Prostate gland (tissue), 2 donors: ENCODE results near the gene SNED1. TPM values are rescaled to one million over a fixed set of nuclear protein-coding genes. Genes with fewer than 3 reads are reported as not detected.

Source experiments
- DNase-seq: peaks from one replicate; pipeline ENCODE4 v3.0.0-alpha.2; 2019; ENCODE audit warnings: low spot score
- H3K27ac ChIP-seq, 2 donors: fragments of 200-600 bp; sonication (generic); 2 replicates each; pipeline ENCODE4 v1.5.1; 2017 to 2019
- H3K27me3 ChIP-seq: fragments of 200-600 bp; sonication (generic); replicated peaks from 2 replicates; pipeline ENCODE4 v1.5.1; 2019; ENCODE audit not compliant: insufficient read depth
- H3K36me3 ChIP-seq, 2 donors: fragments of 200-600 bp; sonication (generic); 1 replicate in 1 of 2; 2 replicates in 1 of 2; pipeline versions ENCODE4 v1.5.1 to v1.8.1; 2017 to 2019
- H3K4me1 ChIP-seq: fragments of 200-600 bp; sonication (generic); replicated peaks from 2 replicates; pipeline ENCODE4 v1.5.1; 2019
- H3K4me3 ChIP-seq, 2 donors: fragments of 200-600 bp; sonication (generic); 2 replicates each; pipeline ENCODE4 v1.5.1; 2017 to 2019
- H3K9me3 ChIP-seq: fragments of 200-600 bp; sonication (generic); 2 replicates; pipeline ENCODE4 v1.5.1; 2017
- CTCF ChIP-seq, 4 experiments: fragments of 200-600 bp in 2 of 4; fragments of 450-650 bp in 2 of 4; sonication (generic) in 2 of 4; IDR thresholded peaks; 1 replicate in 3 of 4; 2 replicates in 1 of 4; pipeline ENCODE4 v1.5.1; 2016 to 2019; ENCODE audit warnings: antibody characterized with exemption in 4 of 4, mild to moderate bottlenecking in 2 of 4, moderate library complexity in 2 of 4
- POLR2A ChIP-seq: fragments of 450-650 bp; IDR thresholded peaks from one replicate; pipeline ENCODE4 v1.6.1; 2016; ENCODE audit warnings: antibody characterized with exemption, mild to moderate bottlenecking
- POLR2AphosphoS5 ChIP-seq: sonication (generic); formaldehyde crosslinking; IDR thresholded peaks from one replicate; pipeline ENCODE4 v1.6.1; 2017; ENCODE audit warnings: antibody characterized with exemption
- WGBS: methylation state at CpG from one replicate; pipeline ENCODE4 v1.1.5; 2018; 5-methylcytosine and 5-hydroxymethylcytosine counted together
- intact Hi-C: fragments of 100-400 bp; cut with DNase I; formaldehyde crosslinking; loops from one replicate; pipeline ENCODE4 v1.14.2; 2022
- total RNA-seq, 2 donors: library from RNA; depleted of rRNA; stranded (reverse); fragments of >200 nt; gene quantifications; one replicate each; pipeline ENCODE4 v1.1.0, GENCODE V29; 2016

Gene SNED1
- total RNA-seq, 2 donors from 2014 or later: 32.0 to 115 TPM

DNA sequence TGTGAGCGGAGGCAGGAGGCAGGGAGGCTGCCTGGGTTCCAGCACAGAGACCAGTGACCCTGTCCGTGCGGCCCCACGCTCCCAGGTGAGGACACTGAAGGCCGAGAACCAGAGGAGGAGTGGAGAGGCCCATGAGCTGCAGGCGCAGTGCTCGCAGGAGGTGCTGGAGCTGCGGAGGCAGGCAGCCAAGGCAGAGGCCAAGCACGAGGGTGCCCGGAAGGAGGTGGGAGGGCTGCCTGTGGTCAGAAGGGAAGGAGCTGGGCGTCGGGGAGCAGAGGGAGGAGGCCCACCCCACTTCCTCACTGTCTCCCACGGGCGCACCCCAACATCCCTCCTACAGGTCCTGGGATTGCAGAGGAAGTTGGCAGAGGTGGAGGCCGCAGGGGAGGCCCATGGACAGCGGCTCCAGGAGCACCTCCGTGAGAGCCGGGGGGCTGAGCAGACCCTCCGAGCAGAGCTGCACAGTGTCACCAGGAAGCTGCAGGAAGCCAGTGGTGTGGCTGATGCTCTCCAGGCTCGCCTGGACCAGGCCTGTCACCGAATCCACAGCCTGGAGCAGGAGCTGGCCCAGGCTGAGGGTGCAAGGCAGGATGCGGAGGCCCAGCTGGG lies 33.0 kb upstream of the SNED1 start:
- Histone ChIP-seq H3K4me1 (peaks cover 3% of the 10 kb centered on the region), H3K4me3 (no peak overlapping the region), H3K9me3 (no peaks in the 10 kb centered on the region), H3K36me3 (no peaks in the 10 kb centered on the region), H3K27me3 (no peaks in the 10 kb centered on the region), H3K27ac (no peak overlapping the region)
- whole genome bisulfite sequencing: 84% methylated on average over 22 of the region's 22 CpGs
- TF ChIP-seq POLR2AphosphoS5 (no peak), CTCF (IDR thresholded peaks at IDR 0.05) (no peak), POLR2A (no peak)
- DNase-seq: no peak
- intact Hi-C loops: no loop called here

- H3K4me3 ChIP-seq: no peak overlapping the region
- H3K27ac ChIP-seq: no peak overlapping the region
- DNase-seq: no peak
- intact Hi-C loops: no loop called here
- 87% methylated on average over 28 of the region's 28 CpGs for WGBS
- H3K4me1 ChIP-seq: no peaks in the 10 kb centered on the region
- H3K36me3 ChIP-seq: no peaks in the 10 kb centered on the region
- H3K9me3 ChIP-seq: no peaks in the 10 kb centered on the region
- H3K27me3 ChIP-seq: no peaks in the 10 kb centered on the region
- no peak for TF ChIP-seq CTCF (IDR thresholded peaks at IDR 0.05)
- TF ChIP-seq POLR2AphosphoS5: no peak
- TF ChIP-seq POLR2A: no peak
These were observed 32.4 kb upstream of the SNED1 start for GRCh38 chr2:240965905-240966456.

DNA sequence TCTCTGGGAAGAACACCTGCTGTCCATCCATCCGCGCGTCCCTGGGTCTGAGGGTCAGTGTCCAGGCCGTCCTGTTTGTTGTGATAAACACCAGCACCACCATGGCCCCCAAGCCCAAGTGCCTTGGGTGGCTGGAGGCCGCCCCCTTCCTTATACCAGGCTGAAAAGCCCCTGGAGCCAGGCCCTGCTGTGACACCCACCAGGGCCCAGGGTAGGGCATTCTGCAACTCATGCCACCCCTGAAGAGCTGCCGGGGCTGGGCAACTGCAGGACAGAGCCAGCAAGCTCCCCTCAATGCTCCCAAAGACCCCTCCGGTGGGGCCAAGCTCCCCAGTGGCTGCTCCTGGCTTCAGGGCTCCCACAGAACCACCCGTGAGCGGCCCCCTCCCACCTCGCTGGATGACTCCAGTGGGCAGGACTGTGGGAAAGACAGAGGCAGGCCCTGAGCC lies 31.9 kb upstream of the SNED1 start:
- intact Hi-C loops: no loop called here
- Histone ChIP-seq H3K27ac (no peak overlapping the region), H3K27me3 (no peaks in the 10 kb centered on the region), H3K9me3 (no peaks in the 10 kb centered on the region), H3K4me3 (no peak overlapping the region), H3K36me3 (no peaks in the 10 kb centered on the region), H3K4me1 (no peaks in the 10 kb centered on the region)
- TF ChIP-seq POLR2AphosphoS5: no peak
- TF ChIP-seq POLR2A: no peak
- no peak for TF ChIP-seq CTCF (IDR thresholded peaks at IDR 0.05)
- no peak for DNase-seq
- WGBS: 91% methylated on average over 8 of the region's 10 CpGs

DNA sequence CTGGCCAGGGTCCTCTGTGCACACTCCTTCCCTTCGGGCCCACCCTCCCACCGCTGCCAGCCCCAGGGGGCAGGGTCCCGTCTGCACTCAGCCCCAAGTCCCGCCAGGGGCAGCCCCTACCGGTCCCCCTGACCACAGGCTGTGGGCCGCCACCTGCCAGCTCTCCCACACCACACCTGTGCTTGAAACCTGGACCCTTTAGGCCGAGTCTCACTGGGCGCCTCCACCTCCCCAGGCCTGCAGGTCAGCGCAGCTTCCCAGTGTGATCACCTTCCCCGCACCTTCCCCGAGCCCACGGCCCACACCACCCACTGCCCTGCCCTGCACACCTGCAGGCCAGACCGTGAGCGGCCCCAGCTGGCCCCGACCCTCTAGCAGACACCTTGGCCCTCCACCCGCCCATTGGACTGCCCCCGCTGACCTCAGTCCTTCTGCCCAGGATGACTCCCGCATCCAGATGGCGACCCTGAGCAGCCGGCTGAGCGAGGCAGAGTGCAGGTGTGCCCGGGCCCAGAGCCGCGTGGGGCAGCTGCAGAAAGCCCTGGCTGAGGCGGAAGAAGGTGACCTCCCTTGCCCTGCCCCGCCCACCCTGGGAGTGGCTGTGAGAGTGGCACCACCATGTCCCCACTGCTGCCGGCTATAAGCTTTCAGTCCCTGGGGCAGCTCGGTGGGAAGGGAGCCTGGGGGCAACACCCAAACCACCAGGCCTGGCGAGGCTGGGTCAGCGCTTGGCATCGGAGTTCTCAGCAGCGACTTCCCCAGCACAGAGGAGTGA lies 31.3 kb upstream of the SNED1 start:
- intact Hi-C loops: no loop called here
- no peak for TF ChIP-seq POLR2A
- no peak for TF ChIP-seq POLR2AphosphoS5
- Histone ChIP-seq H3K4me3 (no peak overlapping the region), H3K27ac (no peak overlapping the region), H3K36me3 (no peaks in the 10 kb centered on the region), H3K9me3 (no peaks in the 10 kb centered on the region), H3K4me1 (no peaks in the 10 kb centered on the region), H3K27me3 (no peaks in the 10 kb centered on the region)
- no peak for DNase-seq
- 89% methylated on average over 32 of the region's 32 CpGs for WGBS

- Histone ChIP-seq H3K27ac (no peak overlapping the region), H3K4me3 (no peak overlapping the region), H3K9me3 (no peaks in the 10 kb centered on the region), H3K36me3 (no peaks in the 10 kb centered on the region), H3K4me1 (no peaks in the 10 kb centered on the region), H3K27me3 (no peaks in the 10 kb centered on the region)
- TF ChIP-seq POLR2AphosphoS5 (no peak), POLR2A (no peak)
- 94% methylated on average over 25 of the region's 34 CpGs for WGBS
- intact Hi-C loops: no loop called here
- no peak for DNase-seq
These were observed 30.5 kb upstream of the SNED1 start for GRCh38 chr2:240967681-240968621.
